HG02884 (cell line): Measurements from ENCODE around the gene OPTC.

Experiments
- ATAC-seq: cut with Tn5 transposase; IDR thresholded peaks from one replicate; pipeline ENCODE4 v1.9.1; 2021; ENCODE audit warnings: mild to moderate bottlenecking, moderate library complexity; ENCODE audit not compliant: unreplicated experiment

Gene OPTC

DNA sequence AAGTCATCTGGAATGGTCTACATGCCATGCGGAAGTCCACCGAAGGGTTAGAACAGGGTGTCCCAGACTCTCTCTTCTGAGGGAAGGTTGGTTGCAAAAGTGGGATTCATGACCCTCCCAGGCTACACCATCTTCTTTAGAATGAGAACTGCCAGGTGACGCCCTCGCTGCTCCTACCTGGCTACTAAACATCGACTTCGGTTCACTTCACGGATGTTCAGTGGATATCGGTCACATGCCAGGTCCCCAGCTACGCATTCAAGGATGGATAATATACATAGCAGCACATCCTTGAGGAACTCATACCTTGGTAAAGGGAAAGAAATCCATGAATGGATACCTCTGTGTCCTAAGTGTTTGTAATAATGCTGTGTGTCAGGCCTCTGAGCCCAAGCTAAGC lies 3.3 kb upstream of the OPTC start:
- no peak for ATAC-seq

DNA sequence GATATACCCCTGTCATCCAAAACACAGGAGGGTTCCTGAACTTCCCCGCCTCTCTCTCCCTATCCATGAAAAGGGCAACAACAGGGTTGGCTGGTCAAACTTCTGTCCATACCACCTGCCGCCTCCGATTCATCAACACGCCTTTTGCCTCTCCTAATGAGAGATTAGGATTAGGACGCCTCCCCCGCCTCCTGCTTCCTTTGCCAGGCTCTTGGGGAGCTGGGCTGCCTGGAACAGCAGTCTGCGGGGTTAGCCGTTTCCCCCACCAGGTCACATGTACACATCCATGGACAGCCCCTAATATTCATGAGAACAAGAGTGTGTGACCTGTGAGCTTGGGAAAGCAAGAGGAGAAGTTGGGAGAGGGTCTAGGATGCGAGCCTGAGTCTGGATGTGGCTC lies 2.3 kb upstream of the OPTC start:
- no peak for ATAC-seq

DNA sequence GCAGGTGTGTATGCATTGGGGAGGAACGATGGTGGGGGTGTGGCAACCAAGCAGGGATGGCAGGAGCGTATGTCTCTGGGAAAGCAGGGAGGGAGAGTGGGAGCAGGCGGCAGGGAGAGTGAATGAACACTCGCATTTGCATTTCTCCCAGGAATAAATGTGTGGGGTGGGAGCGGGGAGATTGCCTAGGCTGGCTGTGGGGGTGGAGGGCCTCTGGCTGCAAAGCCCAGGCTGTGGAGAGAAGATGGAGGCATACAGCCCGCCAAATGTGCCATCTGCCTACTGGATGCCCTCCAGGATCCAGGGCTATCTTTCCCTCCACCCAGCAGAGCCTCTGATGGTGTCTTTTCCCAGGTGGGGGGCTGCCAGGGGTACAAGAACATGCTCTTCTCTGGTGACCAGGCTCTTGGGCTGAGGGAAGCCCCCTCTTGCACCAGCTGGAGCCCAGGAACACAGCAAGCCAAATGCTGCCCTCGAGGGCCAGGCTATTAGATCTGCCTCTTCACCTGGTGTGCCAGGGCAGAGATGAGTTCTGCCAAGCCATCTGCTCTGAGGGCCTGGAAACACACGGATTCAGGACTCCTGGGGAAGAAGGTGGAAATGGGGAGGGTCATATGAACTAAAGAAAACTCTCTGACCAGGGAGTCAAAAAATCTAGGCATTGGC lies 1.7 kb upstream of the OPTC start:
- no peak for ATAC-seq

DNA sequence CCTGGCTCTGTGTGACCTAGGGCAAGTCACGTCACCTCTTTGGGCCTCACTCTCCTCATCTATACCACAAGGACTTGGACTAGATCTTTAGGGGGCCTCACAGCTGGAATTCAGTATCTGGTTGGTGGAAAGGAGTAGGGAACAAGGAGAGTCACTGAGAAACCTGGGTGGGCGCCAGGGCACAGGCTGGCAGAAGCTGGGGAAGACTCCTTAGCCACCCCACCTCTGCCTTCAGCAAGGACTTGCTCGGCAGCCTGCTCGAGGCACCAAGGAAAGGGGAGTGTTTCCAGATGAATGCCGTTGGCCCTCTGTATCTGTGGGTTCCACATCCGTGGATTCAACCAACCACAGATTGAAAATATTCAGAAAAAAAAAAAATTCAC lies 1.2 kb upstream of the OPTC start:
- no peak for ATAC-seq

DNA sequence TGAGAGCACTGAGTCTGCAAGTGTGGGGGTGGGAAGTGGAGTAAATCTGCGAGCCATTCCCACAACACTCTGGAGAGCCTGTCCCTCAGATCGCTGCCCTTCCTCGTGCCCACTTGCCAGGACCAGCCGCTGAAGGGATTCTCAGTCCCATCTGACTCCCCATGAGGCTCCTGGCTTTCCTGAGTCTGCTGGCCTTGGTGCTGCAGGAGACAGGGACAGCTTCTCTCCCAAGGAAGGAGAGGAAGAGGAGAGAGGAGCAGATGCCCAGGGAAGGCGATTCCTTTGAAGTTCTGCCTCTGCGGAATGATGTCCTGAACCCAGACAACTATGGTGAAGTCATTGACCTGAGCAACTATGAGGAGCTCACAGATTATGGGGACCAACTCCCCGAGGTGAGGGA lies 1.9 kb downstream of the OPTC start:
- ATAC-seq = no peak

DNA sequence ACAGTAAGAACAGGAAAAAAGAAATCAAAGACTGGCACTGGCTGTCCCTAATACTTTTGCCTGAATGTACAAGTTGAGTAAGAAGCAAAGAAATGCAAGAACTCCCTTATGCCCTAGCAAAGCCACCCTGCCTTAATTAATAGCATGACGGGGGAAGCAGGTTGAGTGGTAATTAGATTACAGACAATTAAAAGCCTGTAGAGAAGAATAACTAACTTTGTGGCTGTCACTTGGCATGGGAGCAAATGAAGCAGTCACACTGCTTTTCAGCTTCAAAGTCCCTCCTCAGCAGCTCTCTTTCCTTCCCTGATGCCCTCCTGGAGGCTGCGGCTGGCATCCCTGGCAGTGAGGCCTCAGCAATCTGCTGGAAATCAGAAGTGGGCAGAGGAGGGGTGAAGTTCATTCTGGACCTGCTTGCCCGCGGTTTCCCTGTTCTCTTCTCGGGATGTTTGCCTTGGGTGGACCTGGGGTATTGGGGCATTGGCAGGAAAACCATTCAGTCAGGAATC lies 3.4 kb downstream of the OPTC start:
- no peak for ATAC-seq

DNA sequence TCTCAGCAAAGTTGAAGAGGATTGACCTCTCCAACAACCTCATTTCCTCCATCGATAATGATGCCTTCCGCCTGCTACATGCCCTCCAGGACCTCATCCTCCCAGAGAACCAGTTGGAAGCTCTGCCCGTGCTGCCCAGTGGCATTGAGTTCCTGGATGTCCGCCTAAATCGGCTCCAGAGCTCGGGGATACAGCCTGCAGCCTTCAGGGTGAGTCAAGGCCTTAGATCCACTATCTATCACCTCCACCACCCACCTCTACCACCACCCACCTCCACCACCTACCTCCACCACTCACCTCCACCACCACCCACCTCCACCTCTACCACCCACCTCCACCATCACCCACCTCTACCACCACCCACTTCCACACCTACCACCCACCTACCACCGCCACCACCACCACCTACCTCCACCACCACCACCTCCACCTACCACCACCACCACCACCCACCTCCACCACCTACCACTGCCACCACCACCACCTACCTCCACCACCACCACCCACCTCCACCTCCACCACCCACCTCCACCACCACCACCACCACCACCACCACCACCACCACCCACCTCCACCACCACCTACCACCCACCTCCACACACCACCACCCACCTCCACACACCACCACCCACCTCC lies 5.8 kb downstream of the OPTC start:
- no peak for ATAC-seq

DNA sequence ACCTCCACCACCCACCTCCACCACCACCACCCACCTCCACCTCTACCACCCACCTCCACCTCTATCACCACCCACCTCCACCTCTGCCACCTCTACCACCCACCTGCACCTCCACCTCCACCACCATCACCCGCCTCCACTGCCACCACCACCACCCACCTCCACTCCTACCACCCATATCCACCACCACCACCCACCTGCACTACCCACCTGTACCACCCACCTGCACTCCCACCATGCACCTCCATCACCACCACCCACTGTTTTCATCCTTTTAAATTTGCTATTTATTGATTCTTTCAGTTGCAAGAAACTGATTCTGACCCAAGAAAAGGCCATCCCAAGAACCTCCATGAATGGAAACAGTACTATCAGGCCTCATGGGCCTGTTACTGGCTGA lies 6.3 kb downstream of the OPTC start:
- no peak for ATAC-seq

DNA sequence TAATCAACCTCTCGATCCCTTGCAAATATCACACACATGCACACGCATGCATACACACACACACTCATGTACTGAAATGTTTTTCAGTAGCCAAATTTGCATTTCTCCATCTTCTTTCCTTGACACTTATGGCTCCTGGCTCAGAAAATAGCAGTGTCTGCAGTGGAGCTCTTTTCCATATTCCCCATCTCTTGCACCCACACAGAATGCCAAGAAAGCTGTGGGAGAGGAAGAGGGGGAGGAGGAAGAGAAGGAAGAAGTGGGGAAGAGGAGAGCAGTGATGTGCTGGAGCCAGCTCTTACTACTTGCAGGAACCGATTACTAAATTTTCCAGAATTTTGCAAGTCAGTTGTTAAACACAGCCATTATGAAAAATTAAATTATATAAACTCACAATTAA lies 9.9 kb downstream of the OPTC start:
- no peak for ATAC-seq

DNA sequence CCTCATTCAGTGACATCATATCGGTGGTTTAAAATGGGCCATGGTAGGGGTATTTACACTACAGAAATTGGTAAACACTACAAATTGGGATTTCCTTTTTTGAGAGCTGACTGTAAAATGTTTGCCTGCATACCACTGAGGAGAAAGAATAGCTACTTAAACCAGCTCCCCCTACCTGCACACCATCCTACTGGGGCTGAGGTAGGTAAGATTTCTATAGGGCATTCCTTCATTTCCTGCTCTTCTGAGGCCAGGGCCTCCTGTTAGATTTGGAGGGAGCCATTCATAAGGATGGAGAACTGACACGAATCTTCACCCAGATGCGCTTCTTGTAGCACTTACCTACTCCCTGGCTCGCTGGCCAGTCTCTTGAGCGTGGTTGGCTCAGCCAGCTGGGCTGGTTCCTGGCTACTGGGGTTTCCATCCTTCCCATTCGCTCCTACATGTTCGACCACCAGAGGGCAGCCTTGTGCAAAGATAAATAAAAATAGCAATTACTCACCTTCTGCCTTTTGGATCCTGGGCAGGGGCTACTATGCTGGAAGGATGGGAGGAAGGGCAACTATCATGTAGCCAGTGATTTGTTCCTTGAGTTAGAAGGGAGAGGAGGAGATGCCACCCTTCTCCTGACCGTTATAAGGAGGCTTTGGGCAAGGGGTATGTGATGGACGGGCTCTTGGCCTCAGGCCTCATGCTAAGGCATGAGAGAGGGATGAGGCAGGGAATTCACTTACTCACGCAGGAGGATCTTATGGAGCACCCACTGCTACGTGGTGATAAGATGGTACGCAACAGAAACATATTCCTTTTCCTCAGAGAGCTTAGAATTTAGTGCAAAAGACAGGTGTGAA lies 10.7 kb downstream of the OPTC start:
- no peak for ATAC-seq

DNA sequence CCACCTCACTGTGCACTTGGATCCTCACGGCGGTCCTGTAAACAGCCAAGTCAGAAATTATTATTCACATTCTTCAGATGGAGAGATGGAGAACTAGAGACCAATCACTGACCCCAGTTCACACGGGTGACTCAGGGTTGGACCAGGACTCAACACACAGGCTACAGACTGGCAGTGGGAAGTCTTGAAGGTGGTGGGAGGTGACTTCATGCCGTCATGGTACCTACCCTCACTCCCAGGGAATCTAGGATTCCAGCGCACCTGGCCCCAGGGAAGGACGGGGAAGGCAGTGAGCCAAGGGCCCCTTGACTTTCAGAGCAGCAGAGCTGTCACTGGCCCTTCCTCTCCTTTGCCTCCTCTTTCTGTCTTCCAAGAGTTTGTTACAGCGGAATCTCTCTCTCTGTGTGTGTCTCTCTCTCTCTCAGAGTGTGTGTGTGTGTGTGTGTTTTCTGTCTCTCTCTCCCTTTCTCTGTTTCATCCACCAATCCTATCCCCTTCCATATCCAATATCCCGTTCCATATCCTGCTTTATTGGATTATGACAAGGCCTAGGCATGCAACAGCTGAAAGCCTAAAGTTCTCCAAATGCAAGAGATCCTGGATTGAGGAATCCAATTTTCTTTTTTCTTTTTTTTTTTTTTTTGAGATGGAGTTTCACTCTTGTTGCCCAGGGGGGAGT lies 11.7 kb downstream of the OPTC start:
- ATAC-seq = no peak

DNA sequence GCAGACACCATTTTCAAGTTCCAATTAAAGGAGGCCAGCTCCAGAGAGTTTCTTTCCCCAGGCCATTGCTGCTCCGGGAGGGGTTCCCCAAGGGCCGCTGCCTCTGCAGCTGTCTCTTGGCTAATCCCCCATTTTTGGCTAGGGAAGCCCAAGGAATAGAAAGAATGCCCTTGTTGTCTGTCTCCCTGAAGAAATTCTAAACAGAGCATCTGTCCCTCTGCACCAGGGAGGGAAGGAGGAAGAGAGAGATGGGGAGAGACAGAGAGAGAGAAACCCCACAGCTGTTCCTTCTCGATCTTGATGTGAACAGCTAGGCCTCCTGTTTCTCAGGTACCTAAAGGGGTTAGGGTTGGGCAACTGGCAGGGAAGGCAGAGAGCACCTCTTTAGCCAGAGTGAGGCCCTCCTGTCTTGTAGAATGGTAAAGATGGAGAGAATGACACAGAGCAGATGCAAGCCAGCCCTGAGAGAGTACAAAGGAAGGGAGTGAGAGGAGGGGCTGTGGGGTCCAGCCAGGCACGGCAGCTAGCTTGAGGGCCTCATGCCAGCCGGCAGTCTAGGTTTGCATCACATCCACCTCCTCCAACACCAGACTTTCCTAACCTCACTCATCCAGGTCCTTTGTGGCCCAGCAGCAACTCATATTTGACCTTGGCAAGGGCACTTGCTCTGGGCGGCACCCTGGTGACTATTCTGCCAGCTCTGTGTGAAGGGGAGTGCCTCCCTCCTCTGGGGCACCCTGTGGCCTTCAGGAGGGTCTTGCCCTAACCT lies 13.1 kb downstream of the OPTC start:
- ATAC-seq = no peak

DNA sequence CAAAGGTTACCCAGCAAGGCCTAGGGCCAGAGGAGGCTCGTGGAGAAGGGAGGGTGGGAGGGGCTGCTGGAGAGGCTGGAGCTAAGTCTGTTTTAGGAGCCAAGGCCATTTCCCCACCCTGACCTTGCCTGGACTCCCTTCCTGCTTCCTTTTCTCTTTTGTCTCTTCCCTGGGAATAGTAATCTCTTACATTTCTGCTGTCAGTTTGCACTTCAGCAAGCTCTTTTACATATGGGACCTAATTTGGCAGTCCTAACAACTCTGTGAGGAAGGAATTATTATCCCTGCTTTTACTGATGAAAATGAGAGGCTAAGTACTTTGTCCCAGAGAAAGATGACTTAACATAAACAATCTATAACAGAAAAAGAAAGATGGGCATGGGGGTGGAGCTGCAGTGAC lies 13.8 kb downstream of the OPTC start:
- ATAC-seq = no peak

DNA sequence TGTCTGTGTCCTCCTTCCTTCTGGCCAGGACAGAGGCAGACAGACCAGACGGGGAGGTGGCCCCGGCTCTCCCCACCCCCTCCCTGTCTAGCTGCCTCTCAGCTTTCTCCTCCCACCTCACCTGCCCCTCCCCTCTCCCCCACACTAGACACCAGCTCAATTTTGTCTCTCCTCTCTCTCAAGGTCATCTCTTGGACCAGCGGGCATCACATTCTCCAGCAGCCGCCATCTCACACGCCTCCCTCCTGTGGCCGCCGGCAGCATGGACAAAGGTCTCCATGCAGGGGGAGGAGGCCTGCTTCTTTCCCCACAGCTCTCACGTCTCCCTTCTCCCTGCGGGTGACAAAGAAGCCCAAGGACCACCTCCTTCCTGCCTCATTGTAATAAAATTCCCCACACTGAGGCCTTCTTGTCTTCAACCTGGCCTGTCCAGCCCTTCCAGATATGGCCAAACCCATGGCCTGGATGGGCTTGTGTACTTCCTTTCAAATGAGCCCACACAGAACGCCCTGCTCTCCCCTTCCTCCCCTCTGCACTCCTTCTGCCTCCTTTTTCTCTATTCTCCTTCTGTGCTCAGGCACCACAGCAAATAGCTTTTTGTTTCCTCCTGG lies 14.6 kb downstream of the OPTC start:
- ATAC-seq = no peak

DNA sequence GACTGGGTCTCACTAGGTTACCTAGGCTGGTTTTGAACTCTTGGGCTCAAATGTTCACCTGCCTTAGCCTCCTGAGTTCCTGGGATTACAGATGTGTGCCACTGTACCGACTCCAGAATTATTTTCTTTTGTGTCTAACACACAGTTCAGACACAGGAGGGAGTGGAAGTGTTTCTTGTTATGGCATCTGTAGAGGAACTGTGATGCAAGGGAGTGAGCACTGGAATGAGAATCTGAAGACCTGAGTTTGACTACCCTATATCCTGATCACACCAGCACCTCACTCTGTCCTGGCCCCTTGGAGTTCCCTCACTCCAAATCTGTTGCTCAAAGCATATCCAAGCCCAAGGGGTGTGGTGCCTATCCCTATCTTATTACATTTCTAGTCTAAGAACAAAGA lies 15.2 kb downstream of the OPTC start:
- no peak for ATAC-seq

DNA sequence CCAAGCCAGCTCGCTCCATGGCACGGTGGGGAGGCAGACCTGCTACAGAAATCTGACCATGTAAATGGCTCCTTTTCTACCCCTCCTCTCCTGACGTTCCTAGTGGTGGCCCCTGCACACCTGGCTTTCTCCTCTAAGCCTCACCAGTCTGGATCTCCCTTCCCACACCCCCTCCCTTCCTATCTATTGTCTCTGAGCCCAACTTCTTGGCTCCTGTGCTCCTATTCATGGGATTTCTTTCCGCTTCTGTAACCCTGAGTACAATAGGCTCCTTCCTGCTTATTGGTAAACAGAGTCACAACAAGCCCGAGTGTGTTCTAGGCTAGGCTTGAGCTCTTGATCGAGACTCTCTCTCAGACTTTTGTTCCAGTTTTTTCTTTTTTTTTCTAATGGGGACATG lies 17.6 kb downstream of the OPTC start:
- ATAC-seq = no peak

DNA sequence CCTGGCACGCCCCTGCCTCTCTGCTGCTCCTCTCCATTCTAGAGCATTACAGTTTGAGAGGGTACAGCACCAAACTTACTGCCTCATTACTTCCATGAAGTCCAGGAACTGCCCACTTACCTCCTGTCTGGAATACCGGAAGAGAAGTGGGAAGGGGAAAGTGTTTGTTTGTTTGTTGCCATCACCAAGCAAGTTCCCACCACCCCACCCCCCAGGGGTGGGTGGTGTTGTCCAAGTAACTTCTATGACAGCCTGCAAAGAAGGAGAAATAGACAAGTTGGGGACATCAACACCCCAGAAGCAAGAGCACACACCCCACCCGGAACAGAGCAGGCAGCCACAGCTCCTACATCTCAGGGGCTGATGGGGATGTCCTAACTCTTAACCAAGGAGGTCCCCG lies 18.0 kb downstream of the OPTC start:
- ATAC-seq = no peak

DNA sequence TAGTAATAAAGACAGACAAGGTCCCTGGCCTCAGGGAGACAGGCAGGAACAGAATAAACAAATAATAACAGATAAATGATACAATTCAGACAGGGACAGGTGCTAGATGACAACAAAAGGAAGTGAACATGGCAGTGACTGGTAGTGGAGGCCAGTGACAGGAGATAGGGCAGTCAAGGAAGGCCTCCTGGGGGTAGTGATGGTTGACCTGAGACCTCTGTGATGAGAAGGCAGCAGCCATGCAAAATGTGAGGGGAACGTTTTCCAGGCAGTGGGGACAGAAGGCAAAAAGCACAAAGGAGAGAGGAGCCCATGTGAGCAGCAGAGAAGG lies 18.5 kb downstream of the OPTC start:
- no peak for ATAC-seq

DNA sequence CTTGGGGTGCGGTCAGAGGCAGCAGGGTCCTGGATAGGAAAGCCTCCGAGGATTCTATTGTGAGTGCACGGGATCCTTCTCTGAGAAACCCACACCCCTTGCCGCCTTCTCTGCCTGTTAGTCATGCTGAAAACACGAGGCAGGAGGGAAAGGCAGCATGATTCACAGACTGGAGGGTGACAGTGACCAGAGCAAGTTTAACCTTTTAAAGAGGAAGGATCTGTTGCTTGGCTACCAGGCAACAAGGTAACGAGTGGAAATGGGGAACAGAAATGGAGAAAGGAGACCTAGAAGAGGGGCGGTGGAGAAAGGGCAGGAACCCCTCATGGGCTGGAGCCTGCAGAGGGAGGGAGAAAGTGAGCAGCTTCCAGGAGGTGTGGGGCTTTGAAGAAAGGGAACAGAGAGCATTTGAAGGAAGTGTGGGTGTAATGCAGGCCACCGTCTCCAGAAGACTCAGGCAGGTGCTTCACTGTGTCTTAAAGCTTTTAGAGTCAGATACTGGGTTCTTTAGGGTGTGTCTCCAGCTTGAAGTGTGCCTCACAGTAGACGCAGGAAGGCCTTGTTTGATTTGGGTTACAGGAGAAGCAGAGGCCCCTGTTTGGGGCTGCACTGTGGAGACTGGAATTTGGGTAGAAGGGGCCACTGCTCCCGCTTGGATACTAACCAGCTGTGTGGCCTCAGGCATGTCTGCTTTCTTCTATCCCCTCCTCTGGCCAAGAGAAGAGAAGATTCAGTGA lies 19.1 kb downstream of the OPTC start:
- no peak for ATAC-seq

DNA sequence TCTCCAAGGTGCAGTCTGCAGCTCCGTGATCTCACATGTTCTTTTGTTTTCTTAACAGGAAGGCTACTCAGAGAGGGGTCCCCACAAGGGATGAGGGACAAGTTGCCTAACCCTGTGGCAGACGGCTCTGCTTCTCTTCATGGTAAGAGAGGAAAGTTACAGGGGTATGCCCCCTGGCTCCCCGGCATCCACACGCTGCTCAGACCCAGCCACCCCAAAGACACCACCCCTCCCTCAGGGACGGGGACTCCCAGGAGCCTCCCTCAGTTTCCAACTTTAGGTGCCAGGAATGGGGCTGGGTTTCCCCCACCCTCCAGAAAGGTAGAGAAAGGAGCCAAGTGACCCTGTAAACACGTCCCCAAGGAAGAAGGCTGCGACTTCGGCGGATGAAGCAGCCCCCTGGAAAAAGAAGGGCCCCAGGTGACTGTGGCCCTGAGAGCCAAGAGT lies 19.7 kb downstream of the OPTC start:
- ATAC-seq = no peak
